ENCODE data around the gene PGAP2.

- TF ChIP-seq POLR2A (IDR thresholded peaks at IDR 0.05; ENCODE audit: low read depth, low read length) (no peak), TAF1 (IDR thresholded peaks at IDR 0.05; ENCODE audit: low read depth, low read length) (no peak), POLR2AphosphoS5 (IDR thresholded peaks at IDR 0.05; ENCODE audit: low read depth, low read length) (no peak), PAX5 (IDR thresholded peaks at IDR 0.05; ENCODE audit: insufficient read depth, low read length, severe bottlenecking) (no peak)
These were observed 12.6 kb downstream of the PGAP2 start for GRCh38 chr11:3820971-3821370.
